Limb (tissue), 2 donors: ENCODE results near the gene KNOP1.
A peak's percentile ranks its signal among the peaks of the same experiment; 100 is the strongest.
"Not testable (repeated sequence)": the region's sequence is repeated elsewhere in the genome, so short reads cannot be mapped to it uniquely, and the experiment has no call there.

Experiments
- DNase-seq, 2 donors: peaks; one replicate each; pipeline ENCODE4 v3.0.0-alpha.2; 2016; ENCODE audit errors: extremely low spot score in 2 of 2

The KNOP1 gene

GRCh38 chr16:19743816-19744159 lies 25.8 kb upstream of the KNOP1 start:
- no peak for DNase-seq

DNA sequence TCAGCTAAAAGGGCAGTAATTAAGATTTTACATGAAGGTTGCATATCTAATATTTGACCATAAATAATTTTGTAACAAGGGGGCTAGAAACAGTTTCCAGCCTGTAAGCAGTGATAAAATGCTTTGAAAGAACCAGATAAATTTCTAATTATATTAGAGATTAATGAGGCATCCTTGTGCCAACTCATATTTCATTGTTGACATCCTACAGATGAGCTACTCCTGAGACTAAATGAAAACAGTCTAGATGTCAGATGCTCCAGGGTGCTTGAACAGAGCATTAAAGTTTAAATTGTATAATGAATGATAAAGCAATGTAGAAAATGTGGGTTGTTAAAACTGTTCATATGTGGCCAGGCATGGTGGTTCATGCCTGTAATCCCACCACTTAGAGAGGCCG lies 23.3 kb upstream of the KNOP1 start:
- DNase-seq: no peak

- DNase-seq: no peak
These were observed 19.4 kb upstream of the KNOP1 start for GRCh38 chr16:19737306-19738038.

DNA sequence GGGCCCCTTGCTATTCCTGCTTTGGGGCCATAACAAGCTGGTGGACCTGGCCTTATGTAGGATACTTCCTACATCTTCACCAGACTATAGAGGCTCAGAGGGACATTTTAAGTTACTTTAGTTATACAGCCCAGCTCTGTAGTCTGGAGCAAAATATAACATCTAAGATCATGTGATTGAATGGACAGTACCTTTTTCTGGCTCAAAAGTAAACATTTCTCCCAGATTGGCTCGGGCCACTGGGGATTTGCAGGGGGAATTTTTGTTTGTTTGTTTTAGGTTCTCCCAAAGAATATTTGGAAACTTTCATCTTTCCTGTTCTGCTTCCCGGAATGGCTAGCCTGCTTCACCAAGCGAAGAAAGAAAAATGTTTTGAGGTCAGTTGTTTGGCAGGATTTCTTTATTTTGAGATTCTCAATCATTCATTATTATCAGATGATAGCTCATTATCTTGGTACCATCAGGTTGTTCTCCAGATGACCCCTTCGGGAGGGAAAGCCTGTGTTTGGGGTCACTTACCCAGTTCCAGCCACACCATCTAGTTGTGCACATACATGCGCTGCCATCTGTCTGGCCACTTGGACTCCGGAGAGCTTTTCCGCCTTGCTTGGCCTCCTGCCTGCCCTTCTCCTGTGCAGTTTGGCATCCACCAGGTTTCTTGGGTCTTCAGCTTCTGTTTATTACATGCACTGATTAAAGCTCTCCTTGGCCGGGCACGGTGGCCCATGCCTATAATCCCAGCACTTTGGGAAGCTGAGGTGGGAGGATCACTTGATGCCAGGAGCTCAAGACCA lies 17.2 kb upstream of the KNOP1 start:
- no peak for DNase-seq

DNA sequence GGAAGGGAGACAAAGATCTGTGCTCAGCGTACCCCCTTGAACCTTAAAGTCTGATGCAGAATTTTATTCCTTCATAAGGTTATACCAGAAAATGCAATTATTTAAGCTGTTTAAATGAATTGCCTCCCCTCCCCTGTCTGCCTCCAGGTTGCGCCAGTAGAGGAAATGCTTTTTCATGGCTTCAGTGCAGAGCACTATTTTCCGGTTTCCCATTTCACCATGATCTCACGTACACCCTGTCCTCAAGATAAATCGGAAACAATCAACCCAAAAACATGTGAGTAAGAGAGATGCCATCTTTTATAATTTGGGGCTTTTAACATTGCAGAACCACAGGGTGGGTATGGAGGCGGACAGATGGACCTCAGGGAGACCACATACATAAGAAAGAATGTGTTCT lies 15.5 kb upstream of the KNOP1 start:
- DNase-seq: no peak

DNA sequence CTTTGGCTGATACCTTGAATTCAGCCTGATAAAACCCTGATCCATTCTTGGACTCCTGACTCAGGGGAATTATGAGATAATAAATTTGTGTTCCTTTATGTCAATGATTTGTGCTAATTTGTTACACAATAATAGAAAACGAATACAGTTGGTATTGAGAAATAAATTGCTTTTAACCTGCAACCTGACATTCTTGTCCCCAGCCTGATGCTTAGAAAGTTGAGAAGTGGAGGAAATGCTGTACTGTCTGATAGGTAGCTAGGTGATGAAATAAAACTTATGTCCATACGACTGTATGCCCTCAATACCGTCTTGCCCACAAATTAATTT lies 10.6 kb upstream of the KNOP1 start:
- no peak for DNase-seq

- no peak for DNase-seq
These were observed 5.0 kb upstream of the KNOP1 start for GRCh38 chr16:19722981-19723380.

DNA sequence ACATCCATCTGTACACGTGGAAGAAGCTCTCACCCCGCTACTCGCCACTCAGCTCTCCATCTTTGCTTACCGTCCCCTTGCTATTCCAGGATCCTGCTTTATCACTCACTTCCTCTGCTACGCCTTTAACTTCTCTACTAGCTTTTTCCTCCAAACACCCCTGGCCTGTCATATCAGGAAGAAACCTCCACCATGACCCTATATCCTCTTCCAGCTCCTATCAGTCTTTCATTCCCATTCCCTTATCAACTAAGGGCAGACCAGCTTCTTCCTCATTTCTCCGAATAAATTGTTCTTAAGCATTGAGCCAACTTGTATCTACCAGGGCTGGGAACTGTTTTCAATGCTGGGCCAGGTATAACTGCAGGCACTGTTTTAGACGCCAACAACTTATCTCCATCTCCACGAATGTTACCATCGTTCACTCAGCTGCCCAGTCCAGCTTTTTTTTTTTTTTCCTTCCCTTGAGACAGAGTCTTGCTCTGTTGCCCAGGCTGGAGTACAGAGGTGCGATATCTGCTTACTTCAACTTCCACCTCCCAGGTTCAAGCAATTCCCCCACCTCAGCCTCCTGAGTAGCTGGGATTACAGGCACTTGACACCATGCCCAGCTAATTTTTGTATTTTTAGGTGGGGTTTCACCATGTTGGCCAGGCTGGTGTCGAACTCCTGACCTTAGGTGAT lies 4.4 kb upstream of the KNOP1 start:
- DNase-seq: no peak

DNA sequence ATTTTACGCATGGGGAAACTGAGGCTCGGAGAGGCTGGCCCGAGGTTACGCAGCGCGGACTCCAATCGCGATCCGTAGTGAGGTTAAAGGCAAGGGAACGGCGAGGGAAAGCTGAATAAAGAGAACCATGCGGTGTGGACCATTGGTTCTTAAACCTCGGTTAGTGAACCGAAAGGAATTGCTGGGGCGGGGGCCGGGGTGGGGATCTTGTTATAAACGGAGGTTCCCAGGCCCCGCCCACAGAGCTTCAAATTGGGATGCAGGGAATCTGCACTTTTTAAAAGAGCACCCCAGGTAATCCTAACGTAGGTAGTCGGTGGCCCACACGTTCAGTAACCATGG lies 568 bp upstream of the KNOP1 start:
- peak in 1 of 2 donors; percentile 12 for DNase-seq

DNA sequence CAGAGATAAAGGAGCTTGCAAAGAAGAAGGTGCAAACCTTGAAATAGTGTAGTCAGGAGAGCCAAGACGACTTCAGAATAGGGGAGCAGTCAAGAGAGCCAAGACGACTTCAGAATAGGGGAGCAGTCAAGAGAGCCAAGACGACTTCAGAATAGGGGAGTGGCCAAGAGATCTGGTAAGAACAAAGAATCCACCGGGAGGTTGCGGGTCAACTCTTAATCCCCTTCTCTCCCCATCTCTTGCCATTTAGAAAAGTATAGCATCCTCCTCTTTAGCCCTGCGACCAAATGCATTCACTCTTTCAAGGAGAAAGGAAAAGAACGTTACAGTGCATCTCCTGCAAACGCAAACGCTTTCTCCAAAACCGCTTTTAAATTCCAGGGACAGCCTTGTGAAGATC lies 713 bp downstream of the KNOP1 start:
- DNase-seq: no peak

DNA sequence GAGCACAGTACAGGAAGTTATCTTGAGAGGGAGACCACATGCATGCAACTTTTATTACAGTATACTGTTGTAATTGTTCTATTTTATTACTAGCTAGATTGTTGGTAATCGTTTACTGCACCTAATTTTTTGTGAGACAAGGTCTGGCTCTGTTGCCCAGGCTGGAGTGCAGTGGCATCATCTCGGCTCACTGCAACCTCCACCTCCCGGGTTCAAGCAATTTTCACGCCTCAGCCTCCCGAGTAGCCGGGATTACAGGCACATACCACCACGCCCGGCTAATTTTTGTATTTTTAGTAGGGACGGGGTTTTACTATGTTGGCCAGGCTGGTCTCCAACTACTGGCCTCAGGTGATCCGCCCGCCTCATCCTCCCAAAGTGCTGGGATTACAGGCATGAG lies 1.3 kb downstream of the KNOP1 start:
- DNase-seq: not testable (repeated sequence)

DNA sequence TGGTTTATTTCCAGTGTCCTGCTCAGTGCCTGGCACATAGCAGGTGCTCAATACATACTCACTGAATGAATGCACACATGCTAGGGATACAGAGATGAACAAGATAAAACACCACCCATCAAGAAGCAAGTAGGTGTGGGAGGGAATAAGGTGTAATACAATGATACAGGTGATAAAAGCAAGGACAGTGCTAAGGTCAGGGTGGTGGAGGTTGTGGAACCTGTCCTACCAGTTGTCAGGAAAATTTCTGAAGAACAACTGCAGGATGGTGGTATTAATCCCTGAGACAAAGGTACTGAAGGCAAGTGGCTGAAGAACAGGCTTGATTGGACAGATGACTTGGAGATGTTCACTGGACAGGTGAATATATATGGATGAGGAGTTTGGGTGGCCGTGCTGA lies 1.8 kb downstream of the KNOP1 start:
- DNase-seq: no peak

DNA sequence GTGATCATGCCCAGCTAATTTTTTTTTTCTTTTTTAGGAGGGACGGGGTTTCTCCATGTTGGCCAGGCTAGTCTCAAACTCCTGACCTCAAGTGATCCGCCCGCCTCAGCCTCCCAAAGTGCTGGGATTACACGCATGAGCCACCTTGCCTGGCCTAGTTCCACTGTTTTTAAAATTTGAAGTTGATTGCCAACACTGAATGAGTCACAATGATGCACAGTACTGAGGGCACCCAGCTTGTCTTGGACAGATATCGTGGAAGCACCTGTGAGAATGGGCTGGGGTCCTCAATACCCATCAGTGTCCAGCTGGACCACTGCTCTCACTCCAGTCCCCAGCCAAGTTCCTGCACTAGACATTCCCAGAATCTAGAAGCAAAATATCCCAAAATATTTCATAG lies 2.5 kb downstream of the KNOP1 start:
- no peak for DNase-seq

DNA sequence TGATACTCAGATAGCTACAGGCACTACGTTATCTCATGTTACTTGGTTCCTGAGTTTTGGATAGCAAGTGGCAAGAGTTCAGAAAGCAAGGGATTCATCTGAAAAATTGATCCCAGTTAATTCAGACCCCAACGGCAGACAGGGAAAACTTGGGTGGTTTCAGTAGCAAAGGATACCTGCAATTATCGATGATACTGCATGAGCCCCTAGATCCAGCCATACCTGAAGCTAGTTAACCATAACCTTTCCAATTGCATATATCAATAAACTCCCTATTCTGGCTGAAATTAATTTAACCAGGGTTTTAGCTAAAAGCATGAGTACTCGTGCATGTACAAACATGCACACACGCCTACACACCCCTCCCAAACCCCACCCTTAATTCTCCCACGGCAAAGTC lies 4.3 kb downstream of the KNOP1 start:
- no peak for DNase-seq

GRCh38 chr16:19712418-19713058 lies 5.5 kb downstream of the KNOP1 start:
- DNase-seq: no peak

DNA sequence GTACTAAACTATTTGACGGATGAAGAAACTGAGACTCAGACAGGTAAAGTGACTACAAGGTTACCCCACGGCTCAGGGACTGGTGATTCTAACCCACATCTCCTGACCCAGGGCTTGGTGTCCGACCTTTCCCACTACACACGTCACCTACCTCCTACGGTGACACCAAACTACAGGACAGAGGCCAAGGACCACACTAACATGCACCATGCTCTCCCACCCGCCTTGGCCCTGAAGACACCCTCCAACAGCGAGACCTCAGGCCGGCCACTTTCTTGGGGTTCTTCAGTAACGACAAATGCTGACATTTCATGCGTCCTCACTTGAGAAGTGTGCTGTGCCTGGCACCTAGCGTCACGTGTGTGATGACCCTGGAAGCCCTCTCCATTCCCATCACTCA lies 6.4 kb downstream of the KNOP1 start:
- no peak for DNase-seq

GRCh38 chr16:19710991-19711545 lies 7.0 kb downstream of the KNOP1 start:
- DNase-seq: no peak

GRCh38 chr16:19710191-19710908 lies 7.7 kb downstream of the KNOP1 start:
- no peak for DNase-seq

- DNase-seq: no peak
These were observed 8.5 kb downstream of the KNOP1 start for GRCh38 chr16:19709381-19710136.

DNA sequence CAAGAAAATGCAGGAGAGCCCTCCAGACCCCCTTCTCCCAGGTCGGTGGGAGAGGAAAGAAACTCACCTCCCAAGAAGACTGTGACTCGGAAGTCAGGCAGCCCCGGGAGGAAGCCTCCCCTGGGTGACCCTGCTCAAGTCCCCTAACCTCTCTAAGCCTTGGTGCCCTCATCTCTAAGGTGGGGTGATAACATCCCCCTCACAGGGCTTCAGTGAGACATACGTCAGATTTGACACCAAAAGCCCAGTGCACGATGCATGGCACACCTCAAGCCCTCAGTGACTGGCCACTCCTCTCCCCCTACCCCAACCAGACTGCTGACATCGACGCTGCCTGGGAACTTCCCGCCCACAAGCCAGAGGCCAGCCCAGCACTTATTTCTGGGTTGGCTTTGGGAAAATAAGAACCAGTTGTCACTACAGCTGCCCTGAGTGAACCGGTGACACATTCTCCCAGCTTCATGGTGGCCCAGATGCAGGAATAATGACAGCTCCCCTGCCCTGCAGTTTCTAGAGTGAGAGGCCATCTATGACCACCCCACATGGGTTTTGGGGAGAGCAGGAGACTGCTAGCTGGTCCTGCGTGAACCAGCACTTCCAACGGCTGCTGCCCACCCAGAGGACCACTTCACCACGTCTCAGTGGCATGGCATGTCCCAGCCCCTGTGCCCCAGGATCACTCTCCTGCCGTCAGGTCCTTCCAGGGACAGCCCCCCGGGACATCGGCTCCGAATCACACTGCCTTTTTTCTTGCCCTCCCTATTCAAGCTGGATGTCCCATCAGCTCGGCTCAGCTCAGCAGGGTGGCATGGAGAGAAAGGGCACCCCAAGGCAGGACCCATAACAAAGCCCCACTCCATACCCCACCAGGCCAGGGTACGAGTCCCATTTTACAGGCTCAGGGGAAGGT lies 9.5 kb downstream of the KNOP1 start:
- no peak for DNase-seq
